Muscle of leg (tissue), 16 donors: Measurements from ENCODE around the gene SLC66A1. TPM values are rescaled to one million over a fixed set of nuclear protein-coding genes. Genes with fewer than 3 reads are reported as not detected.
"Not testable (repeated sequence)": the region's sequence is repeated elsewhere in the genome, so short reads cannot be mapped to it uniquely, and the experiment has no call there.

Experiments used
- DNase-seq: peaks from one replicate; pipeline ENCODE4 v3.0.0; 2013
- H3K27ac ChIP-seq: one replicate; pipeline ENCODE4 v1.5.1; 2013; ENCODE audit warnings: mild to moderate bottlenecking, low read length, control low read depth
- H3K27me3 ChIP-seq: one replicate; pipeline ENCODE4 v1.6.1; 2013; ENCODE audit warnings: low read length; ENCODE audit not compliant: control insufficient read depth, insufficient read depth
- H3K36me3 ChIP-seq: one replicate; pipeline ENCODE4 v1.6.1; 2013; ENCODE audit warnings: low read length; ENCODE audit not compliant: control insufficient read depth, insufficient read depth
- H3K4me1 ChIP-seq: one replicate; pipeline ENCODE4 v1.6.1; 2013; ENCODE audit warnings: low read length; ENCODE audit not compliant: control insufficient read depth, insufficient read depth
- H3K4me3 ChIP-seq: one replicate; pipeline ENCODE4 v1.5.1; 2013; ENCODE audit warnings: low read length, control low read depth
- H3K9me3 ChIP-seq: replicated peaks from 2 replicates; pipeline ENCODE4 v1.6.1; 2013; ENCODE audit warnings: low read depth, low read length; ENCODE audit not compliant: control insufficient read depth
- WGBS: methylation state at CpG from one replicate; pipeline ENCODE4 v1.1.5; 2013; ENCODE audit warnings: missing lambda C conversion rate; ENCODE audit not compliant: insufficient coverage; 5-methylcytosine and 5-hydroxymethylcytosine counted together
- long read RNA-seq, 11 donors: transcript quantifications; one replicate each; lab custom pipeline, GENCODE V29; 2026
- polyA plus RNA-seq, 8 donors: library from polyadenylated mRNA; unstranded; fragments of 120-200 nt; gene quantifications; one replicate each; pipeline versions ENCODE4 v1.2.1 to v1.2.3, GENCODE V29; 2013; ENCODE audit warnings: inconsistent platforms in 1 of 8, low replicate concordance in 1 of 8; ENCODE audit not compliant: insufficient read length in 8 of 8, insufficient read depth in 1 of 8
- total RNA-seq: library from RNA; stranded (reverse); fragments of 120-200 nt; gene quantifications from one replicate; pipeline ENCODE4 v1.2.4, GENCODE V29; 2013

Gene SLC66A1, protein sequence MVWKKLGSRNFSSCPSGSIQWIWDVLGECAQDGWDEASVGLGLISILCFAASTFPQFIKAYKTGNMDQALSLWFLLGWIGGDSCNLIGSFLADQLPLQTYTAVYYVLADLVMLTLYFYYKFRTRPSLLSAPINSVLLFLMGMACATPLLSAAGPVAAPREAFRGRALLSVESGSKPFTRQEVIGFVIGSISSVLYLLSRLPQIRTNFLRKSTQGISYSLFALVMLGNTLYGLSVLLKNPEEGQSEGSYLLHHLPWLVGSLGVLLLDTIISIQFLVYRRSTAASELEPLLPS
- total RNA-seq (9.0 TPM), polyA plus RNA-seq (10 to 100 TPM in 4 of 8 donors, 1 to 10 TPM in 4; 8.9 to 12.9 (median 9.9) TPM)
- long read RNA-seq, donor 1, partial matches to known transcripts, result 76 of 131 reads
- long read RNA-seq, donor 1, other reads (novel, unspliced or antisense), result 54 of 131 reads
- long read RNA-seq, donor 2, result 0 reads
- long read RNA-seq, donor 3, partial matches to known transcripts, result 239 of 284 reads
- long read RNA-seq, donor 3, other reads (novel, unspliced or antisense), result 41 of 284 reads
- long read RNA-seq, donor 4, partial matches to known transcripts, result 43 of 104 reads
- long read RNA-seq, donor 4, other reads (novel, unspliced or antisense), result 60 of 104 reads
- long read RNA-seq, donor 5, partial matches to known transcripts, result 628 of 634 reads
- long read RNA-seq, donor 5, other reads (novel, unspliced or antisense), result 0 of 634 reads
- long read RNA-seq, donor 6, partial matches to known transcripts, result 239 of 249 reads
- long read RNA-seq, donor 6, other reads (novel, unspliced or antisense), result 10 of 249 reads
- long read RNA-seq, donor 7, partial matches to known transcripts, result 109 of 131 reads
- long read RNA-seq, donor 7, other reads (novel, unspliced or antisense), result 21 of 131 reads
- long read RNA-seq, donor 8, partial matches to known transcripts, result 52 of 125 reads
- long read RNA-seq, donor 8, other reads (novel, unspliced or antisense), result 72 of 125 reads
- long read RNA-seq, donor 9, partial matches to known transcripts, result 99 of 119 reads
- long read RNA-seq, donor 9, other reads (novel, unspliced or antisense), result 17 of 119 reads
- long read RNA-seq, donor 10, partial matches to known transcripts, result 174 of 175 reads
- long read RNA-seq, donor 10, other reads (novel, unspliced or antisense), result 0 of 175 reads
- long read RNA-seq, donor 11, partial matches to known transcripts, result 137 of 137 reads
- long read RNA-seq, donor 11, other reads (novel, unspliced or antisense), result 0 of 137 reads

DNA sequence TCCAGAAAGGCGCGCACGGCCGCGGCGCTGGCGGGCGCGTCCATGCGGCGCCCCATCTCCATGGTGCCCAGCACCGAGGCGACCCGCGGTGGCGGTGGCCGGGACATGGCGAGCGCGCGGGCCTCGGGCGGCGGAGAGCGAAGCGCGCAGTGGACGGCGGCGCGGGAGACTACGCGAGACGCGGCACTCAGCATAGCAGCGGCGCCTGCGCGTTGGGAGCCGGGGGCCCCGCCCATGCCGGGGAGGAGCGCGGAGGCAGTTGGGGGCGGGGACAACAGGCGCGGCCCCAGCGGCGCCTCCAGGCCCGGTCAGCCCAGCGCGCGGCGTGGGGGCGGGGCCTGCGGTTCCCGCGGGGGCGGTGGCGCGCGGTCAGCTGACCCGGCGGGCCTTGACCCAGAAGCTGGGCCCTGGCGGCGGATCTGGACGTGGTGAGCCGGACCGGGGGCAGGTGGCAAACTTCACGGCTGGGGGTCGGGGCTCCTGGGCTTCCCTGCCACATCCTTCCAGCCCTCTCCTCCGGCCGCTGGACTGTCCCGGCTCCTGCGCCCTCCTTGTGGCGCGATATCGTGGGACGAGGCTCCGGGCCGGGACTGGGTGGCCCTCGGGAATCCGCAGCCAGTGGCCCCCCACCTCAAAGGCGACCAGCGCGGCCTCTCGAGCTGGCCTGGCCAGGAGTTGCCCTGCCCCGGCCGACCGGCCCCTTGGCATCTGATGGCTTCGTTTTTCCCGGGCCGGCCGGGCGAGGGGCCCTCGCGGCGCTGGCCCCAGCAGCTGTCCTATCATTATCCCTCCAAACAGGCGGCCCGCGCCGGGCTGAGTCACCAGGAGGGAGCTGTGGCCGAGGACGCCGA is at the start of gene SLC66A1, which contains the start of gene AKR7A2:
TSS of gene SLC66A1 (plus strand) at position 396 of the 851 bp plus-strand sequence. CDS start 5,352 bp downstream, outside the sequence.
TSS of gene AKR7A2 (minus strand) at position 214 of the 851 bp plus-strand sequence. CDS start at position 194, 20 bp downstream.
- WGBS, result under 1% methylated on average over 92 of the region's 105 CpGs
- DNase-seq, result peak; percentile 98
- H3K9me3 ChIP-seq, result no peaks in the 10 kb centered on the region
- H3K27me3 ChIP-seq, result no peaks in the 10 kb centered on the region
- H3K4me1 ChIP-seq, result peaks cover 31% of the 10 kb centered on the region
- peaks cover 41% of the 10 kb centered on the region for H3K36me3 ChIP-seq
- H3K27ac ChIP-seq, result peak within 1 kb of the TSS; percentile 82
- H3K4me3 ChIP-seq, result peak within 1 kb of the TSS; percentile 89

DNA sequence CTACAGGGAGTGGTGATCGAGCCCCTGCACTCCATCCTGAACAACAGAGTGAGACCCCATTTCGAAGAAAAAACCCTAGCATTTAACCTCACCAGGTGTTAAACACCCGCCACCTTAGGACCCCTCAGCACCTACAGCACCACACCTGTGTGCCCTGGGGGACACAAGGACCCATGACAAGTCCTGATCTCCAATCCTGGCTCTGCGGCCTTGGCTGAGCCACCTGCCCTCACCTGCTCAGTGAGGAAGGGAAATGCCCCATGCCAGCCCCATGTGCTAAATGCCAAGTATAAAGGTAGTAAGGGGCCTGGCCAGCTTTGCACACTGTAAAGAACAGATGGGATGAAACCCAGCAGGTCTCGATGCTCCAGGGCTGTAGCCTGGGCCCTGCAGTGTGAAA is 49.4 kb upstream of the SLC66A1 start:
- Histone ChIP-seq H3K4me1 (peaks cover 15% of the 10 kb centered on the region), H3K36me3 (peaks cover 30% of the 10 kb centered on the region), H3K27me3 (no peaks in the 10 kb centered on the region), H3K27ac (no peak overlapping the region), H3K4me3 (no peak overlapping the region), H3K9me3 (no peaks in the 10 kb centered on the region)
- 94% methylated on average over 3 of the region's 5 CpGs for WGBS
- DNase-seq, result no peak

DNA sequence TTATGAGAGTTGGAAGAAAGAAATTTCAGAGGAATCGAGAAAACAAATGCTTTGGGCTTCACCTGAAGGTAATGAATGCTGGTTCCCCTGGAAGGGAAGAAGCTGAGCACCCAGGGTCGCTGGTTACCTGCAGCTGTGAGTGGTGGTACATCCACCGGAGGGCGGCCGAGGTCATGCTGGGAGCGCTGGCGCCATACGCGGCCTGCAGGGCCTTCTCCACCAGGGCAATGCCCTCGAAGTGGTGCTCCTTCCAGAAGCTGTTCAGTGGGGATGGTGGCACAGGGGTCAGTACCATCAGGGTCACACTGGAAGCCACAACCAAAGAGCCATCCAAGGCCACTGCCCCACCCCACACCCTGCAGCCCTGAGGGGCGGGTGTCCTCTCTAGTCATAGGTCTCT is 43.7 kb upstream of the SLC66A1 start:
- Histone ChIP-seq H3K4me1 (no peaks in the 10 kb centered on the region), H3K4me3 (no peak overlapping the region), H3K27ac (no peak overlapping the region), H3K27me3 (peaks cover 2% of the 10 kb centered on the region), H3K9me3 (no peaks in the 10 kb centered on the region), H3K36me3 (no peaks in the 10 kb centered on the region)
- 80% methylated on average over 11 of the region's 11 CpGs for WGBS
- no peak for DNase-seq

DNA sequence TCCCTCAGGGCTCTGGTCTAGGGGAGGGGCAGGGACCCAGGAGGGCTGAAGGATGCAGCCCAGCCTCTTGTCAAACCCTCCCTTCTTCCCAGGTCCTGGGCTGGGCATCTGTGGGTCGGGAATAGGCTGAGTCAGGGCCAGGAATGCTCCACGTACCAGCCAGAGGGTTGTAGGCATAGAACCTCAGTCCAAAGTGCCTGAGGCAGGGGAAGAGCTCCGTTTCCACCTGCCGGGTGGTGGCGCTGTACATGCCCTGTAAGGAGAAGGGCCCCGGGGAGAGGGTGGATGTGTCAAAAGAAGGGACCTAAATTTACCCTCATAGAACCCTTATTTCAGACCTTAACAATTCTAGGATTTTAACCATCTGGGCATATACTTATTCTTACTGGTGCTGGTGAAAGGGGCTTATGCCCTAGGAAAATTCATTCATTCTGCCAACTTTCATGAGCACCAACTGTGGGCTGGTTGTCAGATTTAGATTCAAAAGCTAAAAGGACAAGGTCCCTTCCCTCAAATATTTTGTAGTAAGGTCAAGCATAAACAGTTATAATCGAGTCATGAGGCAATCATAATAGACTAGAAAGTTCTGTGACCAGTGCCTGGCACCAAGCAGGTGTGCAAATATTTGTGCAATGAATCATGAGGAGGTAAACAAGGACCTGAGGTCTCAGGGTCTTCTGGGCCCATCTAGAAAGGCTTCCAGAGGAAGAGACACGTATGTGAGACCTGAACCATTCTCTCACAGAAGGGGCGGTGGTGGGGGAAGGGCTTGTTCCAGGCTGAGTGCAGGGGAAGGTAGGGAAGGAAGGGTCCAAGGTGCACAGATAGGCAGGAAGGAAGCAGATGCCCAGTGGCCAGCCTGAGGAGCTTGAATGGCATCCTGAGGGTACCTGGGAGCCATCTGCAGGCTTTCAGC is 42.4 kb upstream of the SLC66A1 start:
- not testable (repeated sequence) for H3K9me3 ChIP-seq, H3K27me3 ChIP-seq, H3K27ac ChIP-seq, DNase-seq, H3K4me1 ChIP-seq, H3K36me3 ChIP-seq, H3K4me3 ChIP-seq
- 83% methylated on average over 2 of the region's 9 CpGs for WGBS

DNA sequence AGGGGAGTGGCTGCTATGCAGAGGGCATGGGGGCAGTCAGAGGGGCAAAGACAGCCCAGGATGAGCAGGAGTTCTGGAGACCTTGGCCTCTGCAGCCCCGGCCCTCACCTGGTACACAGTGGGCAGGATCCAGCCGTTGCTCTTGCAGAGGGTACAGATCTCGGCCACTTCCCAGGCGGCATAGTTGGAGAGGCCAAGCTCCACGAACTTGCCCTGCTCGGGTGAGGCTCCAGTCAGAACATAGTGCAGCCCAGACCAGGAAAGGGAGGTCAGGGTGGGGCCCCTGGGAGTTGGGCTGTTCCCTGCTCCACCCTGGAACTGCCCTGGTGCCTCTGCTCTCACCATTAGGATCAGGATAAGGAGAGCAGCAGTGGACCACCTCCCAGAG is 41.8 kb upstream of the SLC66A1 start:
- DNase-seq, H3K27me3 ChIP-seq, H3K27ac ChIP-seq, H3K36me3 ChIP-seq, H3K4me1 ChIP-seq, H3K9me3 ChIP-seq, H3K4me3 ChIP-seq: not testable (repeated sequence)
- WGBS, result 89% methylated on average over 6 of the region's 6 CpGs

DNA sequence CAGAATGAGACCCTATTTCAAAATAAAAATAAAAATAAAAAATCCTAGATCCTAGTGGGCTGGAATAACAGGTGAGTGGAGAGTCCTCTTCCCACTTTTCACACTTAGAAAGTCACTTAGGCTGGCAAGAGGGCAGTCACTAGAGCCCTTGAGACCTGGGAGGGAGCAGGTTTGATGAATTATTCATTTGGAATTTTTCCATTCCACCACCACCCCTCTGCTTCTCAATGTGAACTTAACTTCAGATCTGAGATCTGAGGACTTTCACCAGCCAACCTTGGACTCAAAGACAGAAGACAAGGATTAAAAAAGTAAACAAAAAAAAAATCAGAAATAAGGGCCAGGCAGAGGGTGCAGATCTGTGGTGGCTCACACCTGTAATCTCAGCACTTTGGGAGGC is 40.1 kb upstream of the SLC66A1 start:
- no peak for DNase-seq
- Histone ChIP-seq H3K27ac (no peak overlapping the region), H3K27me3 (peaks cover 6% of the 10 kb centered on the region), H3K9me3 (peaks cover 3% of the 10 kb centered on the region), H3K4me3 (no peak overlapping the region), H3K4me1 (peaks cover 4% of the 10 kb centered on the region), H3K36me3 (no peaks in the 10 kb centered on the region)

DNA sequence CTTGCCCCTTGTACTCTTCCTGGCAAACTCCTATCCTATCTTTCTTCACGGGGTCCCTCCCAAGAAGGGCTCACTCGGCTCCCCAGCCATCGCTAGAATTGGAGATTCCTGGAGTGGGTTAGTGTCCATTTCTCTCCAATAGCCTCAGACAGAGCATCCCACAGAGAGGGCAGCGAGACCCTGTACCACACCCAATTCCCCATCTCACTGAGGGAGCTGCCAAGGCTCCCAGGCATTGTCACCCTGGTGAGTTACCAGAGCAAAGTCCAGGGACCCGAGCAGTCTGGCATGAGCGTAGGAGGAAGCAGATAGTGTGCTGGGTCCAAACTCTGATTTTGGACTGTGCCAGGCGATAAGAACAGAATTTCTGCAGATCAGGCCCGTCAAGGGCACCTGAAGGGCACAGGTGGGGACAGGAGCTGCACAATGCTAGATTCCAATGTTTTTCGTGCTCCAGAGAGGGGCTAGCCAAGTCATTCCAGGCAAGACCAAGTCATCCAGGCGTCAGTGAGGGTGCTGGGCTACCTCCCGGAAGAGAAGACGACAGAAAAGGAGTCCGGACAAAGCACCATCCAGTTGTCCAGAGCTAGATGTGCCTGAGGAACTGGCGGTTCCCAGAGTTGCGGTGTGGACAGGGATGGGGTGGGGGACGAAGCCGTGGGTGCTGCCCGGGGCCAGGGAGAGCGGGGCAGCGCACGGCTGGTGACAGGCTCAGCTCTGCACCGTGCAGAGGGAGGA is 38.9 kb upstream of the SLC66A1 start:
- no peak for DNase-seq
- 80% methylated on average over 17 of the region's 22 CpGs for WGBS
- H3K4me1 ChIP-seq, result peaks cover 4% of the 10 kb centered on the region
- H3K27ac ChIP-seq, result no peak overlapping the region
- peaks cover 3% of the 10 kb centered on the region for H3K9me3 ChIP-seq
- no peaks in the 10 kb centered on the region for H3K36me3 ChIP-seq
- peaks cover 6% of the 10 kb centered on the region for H3K27me3 ChIP-seq
- H3K4me3 ChIP-seq, result no peak overlapping the region

DNA sequence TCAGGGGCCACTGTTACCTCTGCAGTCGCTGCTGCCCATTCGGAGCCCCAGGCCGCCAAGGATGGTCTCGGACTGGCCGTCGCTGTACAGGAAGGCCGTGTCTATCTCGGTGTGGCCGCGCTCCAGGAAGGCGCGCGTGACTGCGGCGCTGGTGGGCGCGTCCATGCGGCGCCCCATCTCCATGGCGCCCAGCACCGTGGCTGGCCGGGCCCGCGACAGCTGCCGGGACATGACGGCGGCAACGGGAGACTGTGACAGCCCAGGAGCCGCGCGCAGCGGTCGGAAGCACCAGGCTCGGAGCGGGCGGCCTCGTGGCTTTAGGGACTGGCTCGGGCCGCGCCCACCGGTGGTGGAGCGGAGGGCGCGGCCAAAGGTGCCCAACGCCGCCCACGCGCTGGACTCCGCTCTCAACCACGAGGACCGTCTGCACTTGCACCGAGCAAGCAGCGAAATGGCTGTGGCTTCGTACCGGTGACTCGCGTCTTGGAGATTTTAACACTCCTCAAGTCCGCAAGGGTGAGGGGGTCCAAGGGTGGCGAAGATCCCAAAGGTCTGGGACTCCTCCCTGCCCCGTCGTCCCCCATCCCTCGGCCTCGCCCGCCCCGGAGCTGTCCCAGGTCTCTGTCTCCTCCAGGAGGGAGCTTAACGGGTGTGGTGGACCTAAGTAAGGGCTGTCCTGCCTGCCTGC is 38.1 kb upstream of the SLC66A1 start:
- H3K27ac ChIP-seq, H3K4me3 ChIP-seq, H3K9me3 ChIP-seq, H3K4me1 ChIP-seq, H3K36me3 ChIP-seq, DNase-seq, H3K27me3 ChIP-seq: not testable (repeated sequence)
- WGBS, result 9% methylated on average over 34 of the region's 66 CpGs
